ENCODE measurements around the gene GFOD2.

GFOD2 gene

DNA sequence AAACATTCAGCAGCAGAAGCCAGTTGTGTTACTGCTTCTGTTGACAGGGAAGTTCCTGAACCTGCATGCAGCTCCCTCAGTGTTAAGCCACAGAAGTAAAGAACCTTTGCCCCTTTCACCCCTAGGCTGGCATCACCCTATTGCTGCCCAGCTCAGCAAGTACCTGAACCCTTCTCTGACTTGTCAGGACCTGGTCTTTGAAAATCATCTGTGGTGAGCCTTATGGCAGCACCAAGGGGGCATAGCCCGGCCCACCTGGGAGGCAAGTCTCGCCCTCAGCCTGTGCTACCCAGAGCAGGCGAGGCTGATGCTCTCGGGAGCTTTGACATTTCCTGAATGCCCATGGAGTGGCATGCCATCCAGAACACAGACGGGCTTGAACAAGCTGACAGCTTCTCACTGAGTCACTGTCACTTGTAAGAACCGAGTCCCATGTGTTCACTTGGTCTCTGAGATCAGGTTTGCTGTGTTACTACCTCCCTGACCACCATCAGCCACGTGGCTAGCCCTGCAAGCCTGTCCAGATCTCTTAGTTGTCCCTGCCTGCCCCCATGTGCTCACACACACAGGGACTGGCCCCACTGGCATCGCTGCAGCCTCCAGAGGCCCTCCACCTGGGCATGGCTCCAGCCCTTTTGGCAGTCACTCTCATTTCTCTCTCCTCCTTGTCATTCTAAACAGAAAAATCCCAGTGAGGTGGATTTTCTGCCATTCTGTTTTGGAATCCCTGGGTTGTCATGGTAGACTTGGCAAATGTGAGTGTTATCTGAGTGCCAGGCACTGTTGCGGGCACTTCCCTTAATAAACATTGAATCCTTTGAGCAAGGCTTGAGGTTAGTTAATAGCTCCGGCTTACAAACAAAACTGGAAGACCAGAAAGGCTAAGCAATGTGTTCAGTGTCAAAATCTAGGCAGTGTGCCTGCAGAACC lies 77.1 kb downstream of the GFOD2 start:
- DNase-seq (ENCODE audit: low spot score): no peak

GRCh38 chr16:67637625-67638024 lies 81.5 kb downstream of the GFOD2 start:
- DNase-seq (ENCODE audit: low spot score): no peak

- DNase-seq (ENCODE audit: low spot score): no peak
These were observed 82.4 kb downstream of the GFOD2 start for GRCh38 chr16:67636713-67637112.

GRCh38 chr16:67632415-67633172 lies 86.5 kb downstream of the GFOD2 start:
- DNase-seq (ENCODE audit: low spot score): no peak

- DNase-seq (ENCODE audit: low spot score): no peak
These were observed 90.9 kb downstream of the GFOD2 start for GRCh38 chr16:67628216-67628615.

All from CD4-positive, alpha-beta T cell treated with Interleukin-6 at 100 ng/mL for 8 hours (primary cell).